Dermis blood vessel endothelial cell (primary cell): Measurements from ENCODE around the gene UGT1A5. TPM values are rescaled to one million over a fixed set of nuclear protein-coding genes. Genes with fewer than 3 reads are reported as not detected.
A peak's percentile ranks its signal among the peaks of the same experiment; 100 is the strongest.

Experiments used
- DNase-seq: peaks from one replicate; pipeline ENCODE4 v3.0.0; 2010
- total RNA-seq: library from RNA; depleted of rRNA; stranded (reverse); fragments of >200 nt; gene quantifications from 2 replicates; pipeline ENCODE4 v1.2.3, GENCODE V29; 2014

The UGT1A5 gene
- total RNA-seq, 1 donor from 2014 or later = not detected

GRCh38 chr2:233811087-233811486 lies 98.4 kb downstream of the UGT1A5 start:
- DNase-seq = no peak

DNA sequence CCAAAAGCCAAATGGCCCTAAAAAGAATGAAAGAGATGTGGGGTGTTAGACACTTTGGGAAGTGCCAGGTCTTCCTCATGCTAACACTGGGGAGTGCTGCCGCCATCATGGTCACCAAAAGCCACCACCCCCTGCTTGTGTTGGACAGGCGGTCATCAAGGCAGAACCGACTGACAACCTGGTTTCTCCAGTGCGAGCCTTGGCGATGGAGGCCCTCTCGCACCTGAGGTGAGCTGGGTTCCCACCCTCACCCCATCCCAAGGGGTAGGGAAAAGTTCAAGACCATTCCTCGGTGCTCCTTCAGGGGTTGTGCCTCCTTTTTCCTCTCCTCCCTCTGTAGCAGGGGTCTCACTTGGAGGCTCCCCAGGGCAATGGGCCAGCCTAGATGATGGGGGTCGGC lies 99.0 kb downstream of the UGT1A5 start:
- no peak for DNase-seq

GRCh38 chr2:233813236-233814055 lies 100.7 kb downstream of the UGT1A5 start:
- no peak for DNase-seq

GRCh38 chr2:233814056-233814835 lies 101.5 kb downstream of the UGT1A5 start:
- DNase-seq = peak; percentile 12

DNA sequence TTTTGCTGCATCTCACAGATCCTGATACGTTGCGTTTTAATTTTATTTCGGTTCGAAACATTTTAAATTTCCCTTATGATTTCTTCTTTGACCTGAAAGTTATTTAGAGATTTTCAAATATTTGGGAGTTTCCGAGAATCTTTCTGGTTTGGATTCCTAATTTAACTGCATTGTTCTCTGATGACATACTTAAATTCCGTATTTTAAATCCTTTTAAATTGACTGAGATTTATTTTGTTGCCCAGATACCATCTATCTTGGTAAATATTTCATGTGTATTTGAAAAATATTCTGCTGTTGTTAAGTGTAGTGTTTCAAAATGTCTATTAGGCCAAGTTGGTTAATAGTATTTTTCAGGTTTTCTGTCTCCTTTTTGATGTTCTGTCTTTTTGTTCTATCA lies 103.2 kb downstream of the UGT1A5 start:
- DNase-seq = no peak

GRCh38 chr2:233816334-233816733 lies 103.6 kb downstream of the UGT1A5 start:
- DNase-seq = no peak

- DNase-seq = no peak
Measured at GRCh38 chr2:233816771-233817170, 104.1 kb downstream of the UGT1A5 start.

- no peak for DNase-seq
Measured at GRCh38 chr2:233817361-233817911, 104.7 kb downstream of the UGT1A5 start.

GRCh38 chr2:233817995-233818638 lies 105.4 kb downstream of the UGT1A5 start:
- DNase-seq = no peak

DNA sequence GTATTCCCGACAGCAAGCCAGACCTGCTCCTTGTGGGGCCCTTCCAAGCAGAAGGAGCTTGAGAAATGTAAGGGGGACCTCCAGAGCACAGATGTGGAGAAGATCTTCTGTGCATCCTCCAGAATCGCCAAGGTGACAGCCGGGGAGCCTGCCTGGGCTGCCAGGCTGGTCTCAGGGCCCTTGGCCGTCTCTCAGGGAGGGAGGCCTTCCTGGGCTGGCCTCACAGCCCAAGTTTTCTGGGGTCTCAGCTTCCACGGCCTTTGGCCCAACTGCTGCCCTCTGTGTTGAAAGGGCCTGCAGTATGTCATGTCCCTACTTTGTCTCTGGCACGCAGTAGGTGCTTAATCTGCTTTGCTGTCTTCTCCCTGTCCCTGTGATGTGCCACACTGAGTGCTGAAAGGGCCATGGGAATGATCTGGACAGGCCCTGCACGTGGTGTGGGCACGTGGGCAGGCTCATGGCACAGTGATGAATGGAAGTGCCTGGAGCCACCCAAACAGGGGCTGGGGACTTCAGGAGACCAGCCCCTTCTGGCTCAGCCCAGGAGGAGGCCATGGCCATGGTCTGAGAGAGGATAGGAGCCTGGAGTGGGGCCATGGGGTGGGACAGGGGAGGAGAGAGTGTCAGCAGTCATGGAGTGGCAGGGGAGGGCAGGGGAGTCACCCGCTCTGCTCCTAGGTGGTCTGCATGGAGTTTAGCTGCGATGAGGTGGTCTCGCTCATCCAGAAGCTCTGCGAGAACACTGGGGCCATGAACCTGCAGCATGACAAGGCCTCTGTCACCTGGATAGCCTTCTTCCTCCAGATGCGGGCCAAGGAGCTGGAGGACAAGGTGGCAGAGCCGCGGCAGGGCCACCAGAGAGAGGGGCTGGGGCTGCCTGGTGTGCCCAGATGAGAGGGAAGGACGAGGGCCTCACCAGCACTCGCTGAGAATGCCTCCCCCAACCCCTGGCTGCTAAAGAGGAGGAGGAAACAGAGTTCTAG lies 106.2 kb downstream of the UGT1A5 start:
- DNase-seq = no peak

DNA sequence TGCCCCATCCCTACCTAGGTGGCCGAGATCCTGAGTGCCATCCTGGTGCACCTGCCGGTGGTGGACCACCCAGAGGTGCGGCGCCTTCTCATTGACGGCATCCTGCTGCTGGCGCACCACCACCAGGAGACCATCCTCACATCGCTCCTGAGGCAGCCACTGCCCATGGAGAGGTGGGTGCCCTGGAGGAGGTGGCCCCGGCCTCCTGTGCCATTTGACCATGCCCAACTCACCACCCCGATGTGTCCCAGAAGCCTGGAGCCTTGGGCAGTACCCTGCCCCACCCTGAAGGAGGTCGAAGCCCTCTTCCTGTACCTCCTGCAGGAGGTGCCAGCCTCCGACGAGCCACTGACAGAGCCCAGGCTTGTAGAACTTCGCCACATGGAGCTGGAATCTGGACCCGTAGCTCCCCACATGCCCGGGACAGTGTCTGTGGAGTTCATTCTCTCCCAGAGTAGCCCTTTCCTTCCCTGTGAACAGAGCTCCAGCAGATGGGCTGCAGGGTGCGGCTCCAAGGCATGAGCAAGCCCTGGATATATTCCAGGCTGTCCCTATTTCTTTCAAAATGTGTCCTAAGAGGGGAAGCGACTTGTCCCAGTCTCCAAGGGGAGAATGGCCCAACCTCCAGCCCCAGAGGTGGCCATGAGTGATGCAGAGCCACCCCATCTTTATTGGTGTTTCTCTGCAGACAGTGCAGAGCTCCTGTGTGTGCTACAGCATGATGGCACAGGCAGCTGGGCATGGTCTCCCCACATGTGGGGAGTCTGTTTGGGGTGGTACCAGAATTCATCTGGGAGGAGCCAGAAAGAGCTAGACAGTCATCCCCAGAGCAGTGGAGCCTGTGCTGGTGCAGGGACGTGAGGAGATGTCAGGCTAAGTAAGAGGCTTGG lies 107.4 kb downstream of the UGT1A5 start:
- DNase-seq = no peak

DNA sequence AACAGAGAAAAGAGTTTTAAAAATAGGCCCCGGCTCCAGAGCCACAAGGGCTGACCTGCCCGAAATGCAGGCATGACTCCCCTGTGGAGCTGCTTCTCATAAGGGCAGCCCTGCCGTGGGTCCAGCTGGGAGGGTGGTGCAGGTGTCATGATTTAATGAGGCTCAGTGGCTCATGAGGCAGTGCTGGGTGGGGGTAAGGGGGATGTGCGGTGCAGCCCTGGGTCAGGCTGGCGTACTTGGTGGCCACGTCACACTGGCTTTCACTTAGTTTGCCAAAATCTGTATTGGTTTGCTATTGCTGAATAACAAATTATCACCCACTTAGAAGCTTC lies 108.0 kb downstream of the UGT1A5 start:
- no peak for DNase-seq

- no peak for DNase-seq
Measured at GRCh38 chr2:233821196-233821595, 108.5 kb downstream of the UGT1A5 start.

GRCh38 chr2:233821709-233822100 lies 109.0 kb downstream of the UGT1A5 start:
- DNase-seq = no peak

DNA sequence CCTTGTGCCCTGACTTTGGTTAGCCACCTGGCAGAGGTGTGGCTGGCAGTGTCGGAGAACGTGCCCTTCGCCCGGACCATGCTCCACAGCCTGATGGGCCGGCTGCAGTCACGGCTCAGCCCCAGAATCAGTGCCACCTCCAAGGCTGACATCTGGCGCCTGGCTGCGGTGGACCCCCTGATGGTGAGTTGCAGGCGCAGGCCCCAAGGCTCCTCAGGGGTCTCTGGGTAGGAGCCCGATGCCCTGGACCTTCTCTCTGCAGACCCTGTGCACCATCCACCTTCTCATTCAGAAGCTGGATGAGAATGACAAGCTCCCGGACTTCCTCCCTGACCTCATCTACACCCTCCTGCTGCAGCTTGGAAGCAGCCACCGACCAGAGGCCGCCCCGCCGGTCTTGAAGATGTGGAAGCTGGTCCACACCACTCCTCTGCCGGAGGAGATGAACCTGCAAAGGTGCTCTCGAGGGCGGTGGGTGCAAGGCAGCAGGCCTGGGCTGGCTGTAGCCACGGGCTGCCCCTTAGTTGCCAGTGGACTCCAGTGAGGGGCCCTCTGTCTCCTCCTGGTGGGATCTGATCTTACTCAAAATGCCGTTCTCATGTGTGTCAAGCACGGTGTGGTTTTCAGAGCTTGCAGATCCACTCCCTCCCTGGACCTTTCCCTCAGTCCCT lies 109.5 kb downstream of the UGT1A5 start:
- DNase-seq = no peak

Other genes with a start within 250 kb of the UGT1A5 start
- 21.3 and 40.9 TPM in 2 replicates for gene USP40, start 146.1 kb upstream of the UGT1A5 start, total RNA-seq
- gene UGT1A8, start 95.3 kb upstream of the UGT1A5 start, total RNA-seq = not detected in 2 replicates
- not detected in 2 replicates for gene UGT1A10, start 76.5 kb upstream of the UGT1A5 start, total RNA-seq
- gene UGT1A9, start 41.0 kb upstream of the UGT1A5 start, total RNA-seq = under 0.01 and 0.05 TPM in 2 replicates
- gene UGT1A7, start 31.0 kb upstream of the UGT1A5 start, total RNA-seq = not detected in 2 replicates
- gene UGT1A6, start 20.0 kb upstream of the UGT1A5 start, total RNA-seq = 0.88 and 2.2 TPM in 2 replicates
- gene UGT1A4, start 5.8 kb downstream of the UGT1A5 start, total RNA-seq = 0.09 TPM in 1 of 2 replicates, not detected in the other
- gene UGT1A3, start 16.1 kb downstream of the UGT1A5 start, total RNA-seq = not detected in 2 replicates
- not detected in 2 replicates for gene UGT1A1, start 47.4 kb downstream of the UGT1A5 start, total RNA-seq
- not detected in 2 replicates for gene MROH2A, start 65.4 kb downstream of the UGT1A5 start, total RNA-seq
- gene HJURP, start 141.6 kb downstream of the UGT1A5 start, total RNA-seq = 10.4 and 19.8 TPM in 2 replicates
- not detected in 2 replicates for gene TRPM8, start 204.5 kb downstream of the UGT1A5 start, total RNA-seq